SHP77 (cell line): ENCODE measurements around the gene CLEC2L.

ENCODE experiments used
- DNase-seq, 2 experiments: peaks; one replicate each; lab custom pipeline; 2025; lab: John Stamatoyannopoulos, UW

CLEC2L gene

DNA sequence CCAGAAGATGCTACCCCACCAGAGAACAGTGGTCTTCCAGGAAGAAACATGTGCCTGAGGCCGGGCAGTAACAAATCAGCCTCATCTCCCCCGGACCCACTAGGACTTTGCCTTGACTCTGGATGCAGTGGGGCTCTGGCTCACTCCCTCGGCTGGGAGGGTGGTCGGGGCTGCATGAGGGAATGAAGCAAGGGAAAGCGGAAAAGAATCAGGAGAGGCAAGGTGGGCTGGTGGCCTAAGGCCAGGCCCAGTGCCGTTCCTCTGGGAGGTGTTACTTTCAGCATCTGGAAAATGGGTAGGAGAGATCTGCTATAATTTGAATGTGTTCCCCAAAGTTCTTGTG, 51.8 kb downstream of the CLEC2L start:
- DNase-seq = no peak

GRCh38 chr7:139576179-139576973, 52.9 kb downstream of the CLEC2L start:
- no peak for DNase-seq

- DNase-seq = no peak
Observed at GRCh38 chr7:139580435-139580834, 57.0 kb downstream of the CLEC2L start.

- DNase-seq = no peak
Observed at GRCh38 chr7:139582130-139582650, 58.7 kb downstream of the CLEC2L start.

DNA sequence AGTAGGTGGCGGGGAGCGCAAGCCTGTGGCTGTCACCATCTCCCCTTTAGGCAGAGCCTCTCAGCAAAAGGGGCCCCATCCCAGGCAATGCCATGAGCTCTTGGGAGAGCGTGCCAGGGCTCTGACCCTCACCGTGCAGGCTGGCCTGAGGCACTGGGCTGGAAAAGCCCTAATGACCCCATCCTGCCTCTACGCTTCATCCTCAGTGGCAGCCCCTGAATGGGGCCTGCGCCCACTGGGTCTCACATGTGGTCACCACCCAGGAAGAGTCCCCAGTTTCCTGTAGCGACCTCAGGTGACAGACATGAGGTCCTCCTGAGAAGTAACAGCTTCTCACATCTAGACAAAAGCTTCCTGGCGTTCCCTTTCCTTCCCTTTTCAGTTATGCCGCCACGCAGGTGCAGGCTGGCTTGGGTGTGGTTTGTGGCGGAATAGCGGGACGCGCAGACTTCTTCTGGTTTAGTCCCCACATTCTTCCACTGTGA, 59.2 kb downstream of the CLEC2L start:
- no peak for DNase-seq

DNA sequence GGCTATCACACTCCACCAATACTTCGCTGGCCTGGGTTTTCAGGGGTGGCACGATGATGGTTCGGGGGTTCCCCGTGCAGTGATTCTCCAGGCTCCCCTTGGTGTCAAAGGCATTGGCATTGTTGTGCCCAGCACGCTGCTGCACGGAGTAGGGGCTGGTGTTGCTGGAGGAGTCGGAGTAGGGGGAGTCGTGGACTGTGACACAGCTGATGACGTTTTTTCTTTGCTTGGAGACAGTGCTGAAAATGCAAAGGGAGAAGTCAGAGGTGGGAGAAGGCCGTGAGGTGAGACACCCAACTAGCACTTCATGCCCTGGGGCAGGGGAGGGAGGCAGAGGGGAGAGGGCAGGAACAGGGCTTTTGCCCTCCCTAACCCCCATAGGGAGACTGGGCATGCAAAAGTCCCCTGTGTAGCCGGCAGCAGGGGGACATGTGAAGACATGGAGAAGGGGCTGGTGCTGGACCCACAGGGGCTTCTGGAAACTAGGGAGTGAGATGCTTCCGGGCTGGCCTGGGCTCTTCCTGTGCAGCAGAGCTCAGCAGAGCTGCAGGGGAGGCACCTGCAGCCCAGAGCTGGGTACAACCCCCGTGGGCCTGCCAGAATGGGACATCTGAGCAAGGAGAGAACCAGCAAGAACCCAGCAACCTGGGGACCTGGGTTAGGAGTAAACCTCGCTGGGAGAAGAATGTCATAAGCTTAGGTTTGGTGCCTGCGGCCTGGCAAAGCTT, 60.5 kb downstream of the CLEC2L start:
- no peak for DNase-seq

DNA sequence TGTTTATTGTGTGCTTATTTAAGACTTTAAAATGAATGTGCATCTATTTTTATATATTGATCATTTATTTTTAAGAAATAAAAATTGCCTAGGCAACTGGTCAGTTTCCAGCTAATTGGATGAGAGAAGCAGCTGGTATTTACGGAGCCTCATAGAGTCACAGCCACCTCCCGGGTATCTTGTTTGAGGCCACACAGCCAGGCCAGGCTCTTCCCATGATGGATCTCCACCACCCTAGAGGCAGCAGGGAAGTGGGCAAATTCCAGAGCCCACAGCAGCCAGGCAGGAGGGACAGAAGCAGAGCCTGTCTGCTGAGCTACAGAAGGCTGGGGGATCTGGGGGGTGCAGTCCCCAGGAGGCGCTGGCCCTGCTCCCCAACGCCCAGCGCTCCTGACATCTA, 61.6 kb downstream of the CLEC2L start:
- no peak for DNase-seq

DNA sequence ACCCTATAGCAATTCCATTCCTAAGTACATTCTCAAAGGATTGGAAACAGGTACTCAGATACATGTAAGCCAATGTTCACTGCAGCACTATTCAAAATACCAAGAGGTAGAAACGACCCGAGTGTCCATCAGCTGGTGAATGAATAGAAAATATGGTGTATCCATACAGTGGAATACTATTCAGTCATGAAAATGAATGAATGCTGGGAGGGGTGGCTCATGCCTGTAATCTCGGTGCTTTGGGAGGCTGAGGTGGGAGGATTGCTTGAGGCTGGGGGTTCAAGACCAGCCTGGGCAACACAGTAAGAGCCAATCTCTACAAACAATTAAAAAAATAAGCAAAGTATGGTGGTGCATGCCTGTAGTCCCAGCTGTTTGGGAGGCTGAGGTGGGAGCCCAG, 62.8 kb downstream of the CLEC2L start:
- no peak for DNase-seq

GRCh38 chr7:139587535-139587934, 64.0 kb downstream of the CLEC2L start:
- DNase-seq = no peak

DNA sequence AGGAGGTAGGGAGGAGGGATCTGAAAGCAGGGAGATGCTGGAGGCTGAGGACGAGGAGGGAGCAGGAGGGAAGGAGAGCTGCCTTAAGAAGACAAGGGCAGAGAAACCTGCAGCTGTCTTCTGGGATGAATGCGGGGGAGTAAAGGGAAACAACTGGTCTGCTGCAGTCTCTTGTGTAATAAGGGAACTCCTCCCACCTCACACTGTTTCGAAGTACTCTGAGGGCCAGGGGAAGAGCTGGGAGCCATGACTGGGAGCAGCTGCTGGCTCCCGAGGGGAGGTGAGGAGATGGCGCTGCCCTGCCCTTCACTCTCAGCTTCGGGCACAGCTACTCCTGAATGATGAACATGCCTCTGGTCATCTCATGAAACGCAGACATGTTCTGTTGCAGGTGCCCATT, 65.1 kb downstream of the CLEC2L start:
- no peak for DNase-seq

DNA sequence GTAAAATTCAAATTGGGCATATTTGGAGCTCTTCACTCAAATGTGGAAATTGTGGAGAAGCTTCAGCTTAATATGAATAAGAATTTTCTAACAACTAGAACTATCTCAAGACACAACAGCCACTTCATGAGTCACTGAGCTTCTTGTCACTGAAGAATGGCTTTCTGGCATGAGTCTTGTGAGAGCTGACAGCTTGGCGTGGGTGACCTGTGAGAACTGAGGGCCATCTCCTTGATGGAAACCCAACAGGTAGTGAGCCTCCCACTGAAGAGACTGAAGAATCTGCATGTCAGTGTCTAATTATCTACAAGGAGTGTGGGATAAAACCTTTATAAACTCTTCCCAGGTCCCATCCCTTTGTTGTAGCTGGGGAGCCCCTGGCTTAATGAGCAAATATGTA, 66.0 kb downstream of the CLEC2L start:
- no peak for DNase-seq

DNA sequence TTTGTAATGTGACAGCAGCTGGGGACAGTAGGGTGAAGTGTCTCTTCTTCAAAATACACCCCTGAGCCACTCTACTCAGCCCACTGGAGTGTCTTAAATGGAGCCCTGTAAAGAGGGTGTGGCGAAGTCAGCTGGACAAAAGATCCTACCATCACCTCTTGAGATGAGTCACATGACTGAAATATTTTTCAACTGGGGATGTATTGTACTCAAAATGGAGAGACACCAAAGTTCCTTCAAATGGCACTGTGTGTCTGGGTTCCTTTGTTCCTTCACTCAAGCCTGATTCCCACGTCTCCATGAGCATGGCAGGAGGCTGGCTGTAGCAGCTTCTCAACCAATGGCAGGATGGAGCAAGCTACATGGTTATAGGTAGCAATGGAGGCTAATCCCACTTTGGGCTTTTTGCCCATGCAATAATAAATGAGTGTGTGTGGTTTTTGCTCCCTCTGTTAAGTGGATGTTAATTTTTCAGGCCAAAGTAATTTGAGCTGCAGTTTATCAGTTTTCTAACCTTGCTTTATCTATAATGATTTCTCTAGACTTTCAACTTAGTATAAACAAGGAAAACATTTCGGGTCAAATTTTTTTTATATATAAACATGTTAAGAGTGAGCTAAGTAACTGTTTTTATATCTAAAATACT, 68.2 kb downstream of the CLEC2L start:
- DNase-seq = no peak

DNA sequence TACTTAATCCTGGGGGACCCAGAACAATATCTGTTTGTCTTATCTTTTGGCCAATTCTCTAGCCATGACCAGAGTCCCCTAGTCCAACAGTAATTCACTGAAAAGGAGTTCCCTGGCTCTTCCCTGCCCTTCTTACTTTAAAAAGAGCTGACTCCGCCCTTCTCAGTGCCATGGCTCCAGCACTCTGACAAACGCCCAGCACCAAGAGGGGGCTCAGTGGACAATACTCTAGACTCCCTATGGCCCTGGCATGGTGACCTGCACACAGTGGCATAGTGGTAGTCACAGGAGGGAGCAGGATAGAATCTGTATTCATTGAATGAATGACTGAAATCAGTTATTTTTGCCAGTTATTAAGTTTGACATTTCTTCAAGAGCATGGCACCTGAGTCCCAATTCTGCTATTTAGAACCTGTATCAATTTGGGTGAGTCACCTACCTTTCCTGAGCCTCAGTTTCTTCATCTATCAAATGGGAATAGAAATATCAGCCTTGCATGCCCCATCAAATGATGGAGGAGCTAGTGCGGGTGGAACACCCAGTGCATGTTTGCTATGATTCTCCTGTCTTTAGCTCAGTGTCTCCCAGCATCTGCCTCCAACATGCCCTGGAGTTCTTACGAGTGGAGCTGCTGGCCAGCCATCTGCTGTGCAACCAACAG, 69.4 kb downstream of the CLEC2L start:
- DNase-seq = no peak

- no peak for DNase-seq
Observed at GRCh38 chr7:139594090-139594489, 70.6 kb downstream of the CLEC2L start.
